Uterus (tissue), 2 donors: ENCODE results near the gene OAT.

Experiments
- CTCF ChIP-seq, 4 experiments: fragments of 200-600 bp in 2 of 4; fragments of 450-650 bp in 2 of 4; sonication (generic) in 2 of 4; IDR thresholded peaks; one replicate each; pipeline ENCODE4 v1.5.1; 2016 to 2019; ENCODE audit warnings: antibody characterized with exemption in 4 of 4, mild to moderate bottlenecking in 2 of 4, moderate library complexity in 1 of 4
- POLR2A ChIP-seq, 2 donors: fragments of 450-650 bp; IDR thresholded peaks; one replicate each; pipeline ENCODE4 v1.6.1; 2016; ENCODE audit warnings: antibody characterized with exemption in 2 of 2, mild to moderate bottlenecking in 1 of 2, moderate library complexity in 1 of 2

DNA sequence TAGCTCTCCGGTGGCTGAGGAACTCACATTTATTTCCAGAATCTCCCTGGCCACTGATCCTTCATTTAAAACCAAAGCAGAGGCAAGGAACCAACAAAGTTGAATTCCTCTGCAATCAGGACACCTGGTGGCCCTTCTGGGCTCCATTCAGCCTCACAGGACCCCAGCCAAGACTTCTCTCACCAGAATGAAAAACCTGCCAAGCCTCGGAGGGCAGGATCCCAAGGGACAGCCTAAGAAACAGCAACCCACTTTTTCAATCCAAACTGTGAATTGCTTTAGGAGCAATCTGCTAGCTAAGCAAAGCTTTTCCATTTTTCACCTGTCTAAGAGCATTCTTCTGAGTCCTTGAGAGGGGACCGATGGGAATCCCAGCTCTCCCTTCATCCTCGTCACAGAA is 34.6 kb downstream of the OAT start:
- TF ChIP-seq CTCF (IDR thresholded peaks at IDR 0.05) = no peak
- no peak for TF ChIP-seq POLR2A (IDR thresholded peaks at IDR 0.05)
